SH-SY5Y (cell line): Measurements from ENCODE around the gene TNFRSF17.

Experiments used
- GATA2 ChIP-seq: IDR thresholded peaks from 2 replicates; pipeline ENCODE4 v1.6.1; 2011; ENCODE audit warnings: mild to moderate bottlenecking, low read depth, low read length
- GATA3 ChIP-seq: IDR thresholded peaks from 2 replicates; pipeline ENCODE4 v1.6.1; 2011; ENCODE audit warnings: low read depth, mild to moderate bottlenecking, low read length, moderate library complexity

The TNFRSF17 gene

GRCh38 chr16:12017558-12017957, 52.5 kb downstream of the TNFRSF17 start:
- TF ChIP-seq GATA2: no peak
- no peak for TF ChIP-seq GATA3
